ENCODE results near the gene PVRIG.
"Not testable (repeated sequence)": the region's sequence is repeated elsewhere in the genome, so short reads cannot be mapped to it uniquely, and the experiment has no call there.

- TF ChIP-seq CTCF, POLR2A (IDR thresholded peaks at IDR 0.05): not testable (repeated sequence)
These were observed 5.1 kb downstream of the PVRIG start for GRCh38 chr7:100224891-100225290.

Measured in testis (tissue), 2 donors.